ENCODE data around the gene PCDHAC1.
"Not testable (repeated sequence)": the region's sequence is repeated elsewhere in the genome, so short reads cannot be mapped to it uniquely, and the experiment has no call there.

The PCDHAC1 gene, protein sequence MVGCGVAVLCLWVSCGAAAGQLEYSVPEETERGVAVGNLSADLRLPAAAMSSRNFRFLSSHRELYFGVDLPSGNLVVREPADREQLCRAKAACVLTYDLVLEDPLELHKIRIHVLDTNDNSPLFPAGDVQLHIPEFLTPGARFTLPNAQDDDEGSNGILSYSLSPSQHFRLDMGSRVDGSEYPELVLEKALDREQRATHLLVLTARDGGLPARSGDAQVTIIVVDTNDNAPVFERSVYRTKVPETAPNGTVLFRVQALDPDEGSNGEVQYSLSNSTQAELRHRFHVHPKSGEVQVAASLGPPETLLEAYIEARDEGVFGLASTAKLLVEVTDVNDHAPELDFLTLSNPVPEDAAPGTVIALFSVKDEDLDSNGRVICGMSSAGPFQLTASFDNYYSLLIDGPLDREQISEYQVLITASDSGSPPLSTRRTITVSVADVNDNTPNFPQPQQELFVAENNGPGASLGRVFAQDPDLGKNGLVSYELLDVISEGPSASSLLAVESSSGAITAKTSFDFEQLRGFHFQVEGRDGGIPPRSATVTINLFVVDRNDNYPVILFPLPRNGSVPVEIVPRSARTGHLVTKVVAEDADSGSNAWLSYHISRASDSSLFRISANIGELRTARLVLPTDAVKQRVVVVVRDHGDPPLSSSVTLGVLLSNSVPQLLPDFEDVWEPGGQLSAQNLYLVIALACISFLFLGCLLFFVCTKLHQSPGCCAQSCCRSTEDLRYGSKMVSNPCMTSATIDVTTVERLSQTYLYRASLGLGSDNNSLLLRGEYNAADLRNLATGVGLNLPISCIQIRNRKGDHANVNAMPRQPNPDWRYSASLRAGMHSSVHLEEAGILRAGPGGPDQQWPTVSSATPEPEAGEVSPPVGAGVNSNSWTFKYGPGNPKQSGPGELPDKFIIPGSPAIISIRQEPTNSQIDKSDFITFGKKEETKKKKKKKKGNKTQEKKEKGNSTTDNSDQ

DNA sequence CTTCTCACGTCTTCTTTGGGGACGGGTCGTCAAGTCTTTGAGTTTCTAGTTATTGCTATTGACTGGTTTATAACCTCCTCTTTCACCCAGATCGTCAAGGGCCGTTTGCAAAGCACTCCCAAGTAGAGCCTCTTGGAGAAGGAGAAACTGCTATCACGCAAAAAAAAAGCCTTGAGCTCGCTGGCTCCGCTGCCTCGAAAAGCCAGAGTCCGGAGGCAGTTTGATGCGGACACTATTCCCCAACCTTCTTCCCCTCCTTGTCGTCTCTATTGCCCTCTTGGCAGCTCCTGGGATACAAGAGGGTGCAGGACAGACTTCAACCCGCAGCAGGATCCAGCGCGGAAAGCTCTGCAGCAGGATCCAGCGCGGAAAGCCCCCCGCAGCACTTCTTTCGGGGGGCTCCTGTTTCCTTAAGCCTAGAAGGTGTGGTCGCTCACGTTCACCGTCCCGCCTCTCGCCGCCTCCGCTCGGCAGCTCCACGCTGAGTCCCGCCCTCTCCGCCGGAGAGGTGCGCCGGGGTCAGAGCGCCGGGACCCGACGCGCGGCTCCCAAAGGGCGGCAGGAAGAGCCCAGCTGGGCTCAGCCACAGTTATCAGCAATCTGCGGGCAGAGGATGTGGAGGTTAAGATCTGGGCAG lies at the start of gene PCDHAC1:
Gene PCDHAC1, plus strand, starts transcription at position 494 of the 637 bp plus-strand sequence. CDS start 594 bp downstream, outside the sequence.
- no peak for DNase-seq (ENCODE audit: low spot score)
- no peak for FAIRE-seq

DNA sequence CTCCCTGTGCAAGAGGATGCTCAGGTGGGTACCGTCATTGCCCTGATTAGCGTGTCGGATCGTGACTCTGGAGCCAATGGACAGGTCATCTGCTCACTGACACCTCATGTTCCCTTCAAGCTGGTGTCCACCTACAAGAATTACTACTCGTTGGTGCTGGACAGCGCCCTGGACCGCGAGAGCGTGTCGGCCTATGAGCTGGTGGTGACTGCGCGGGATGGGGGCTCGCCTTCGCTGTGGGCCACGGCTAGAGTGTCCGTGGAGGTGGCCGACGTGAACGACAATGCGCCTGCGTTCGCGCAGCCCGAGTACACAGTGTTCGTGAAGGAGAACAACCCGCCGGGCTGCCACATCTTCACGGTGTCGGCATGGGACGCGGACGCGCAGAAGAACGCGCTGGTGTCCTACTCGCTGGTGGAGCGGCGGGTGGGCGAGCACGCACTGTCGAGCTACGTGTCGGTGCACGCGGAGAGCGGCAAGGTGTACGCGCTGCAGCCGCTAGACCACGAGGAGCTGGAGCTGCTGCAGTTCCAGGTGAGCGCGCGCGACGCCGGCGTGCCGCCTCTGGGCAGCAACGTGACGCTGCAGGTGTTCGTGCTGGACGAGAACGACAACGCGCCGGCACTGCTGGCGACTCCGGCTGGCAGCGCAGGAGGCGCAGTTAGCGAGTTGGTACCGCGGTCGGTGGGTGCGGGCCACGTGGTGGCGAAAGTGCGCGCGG lies 49.4 kb upstream of the PCDHAC1 start:
- FAIRE-seq; DNase-seq (ENCODE audit: low spot score): not testable (repeated sequence)

DNA sequence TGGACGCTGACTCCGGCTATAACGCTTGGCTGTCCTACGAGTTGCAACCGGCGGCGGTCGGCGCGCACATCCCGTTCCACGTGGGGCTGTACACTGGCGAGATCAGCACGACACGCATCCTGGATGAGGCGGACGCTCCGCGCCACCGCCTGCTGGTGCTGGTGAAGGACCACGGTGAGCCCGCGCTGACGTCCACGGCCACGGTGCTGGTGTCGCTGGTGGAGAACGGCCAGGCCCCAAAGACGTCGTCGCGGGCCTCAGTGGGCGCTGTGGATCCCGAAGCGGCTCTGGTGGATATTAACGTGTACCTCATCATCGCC lies 48.9 kb upstream of the PCDHAC1 start:
- FAIRE-seq = no peak

DNA sequence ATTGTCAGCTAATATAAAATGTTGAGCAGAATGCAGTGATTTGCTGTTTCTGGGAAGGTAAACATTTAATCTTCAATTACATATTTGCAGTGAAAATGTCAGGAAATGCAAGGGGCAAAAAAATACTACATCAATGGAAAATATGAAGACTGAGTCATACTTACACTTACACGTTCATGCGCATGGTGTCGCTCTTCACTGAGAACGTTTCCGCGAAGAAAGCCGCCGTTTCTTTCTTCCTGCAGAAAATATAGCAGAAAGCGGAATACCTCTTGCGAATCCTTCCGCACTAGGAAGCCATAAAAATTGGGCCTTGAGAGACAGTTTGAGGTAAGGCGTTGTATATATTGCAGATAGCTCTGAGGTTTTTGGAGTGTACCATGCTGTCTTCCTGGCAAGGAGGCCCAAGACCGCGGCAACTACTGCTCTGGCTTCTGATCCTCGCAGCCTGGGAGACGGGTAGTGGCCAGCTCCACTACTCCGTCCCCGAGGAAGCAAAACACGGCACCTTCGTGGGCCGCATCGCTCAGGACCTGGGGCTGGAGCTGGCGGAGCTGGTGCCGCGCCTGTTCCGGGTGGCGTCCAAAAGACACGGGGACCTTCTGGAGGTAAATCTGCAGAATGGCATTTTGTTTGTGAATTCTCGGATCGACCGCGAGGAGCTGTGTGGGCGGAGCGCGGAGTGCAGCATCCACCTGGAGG lies 44.1 kb upstream of the PCDHAC1 start, which contains the start of gene PCDHA13:
Gene PCDHA13, plus strand, starts transcription at position 236 of the 702 bp plus-strand sequence. Its CDS starts 145 bp downstream, at position 381.
- FAIRE-seq (no peak), DNase-seq (ENCODE audit: low spot score) (no peak)

More for the DNA sequence above, 48.9 kb upstream of the PCDHAC1 start:
- DNase-seq (ENCODE audit: low spot score) = no peak

DNA sequence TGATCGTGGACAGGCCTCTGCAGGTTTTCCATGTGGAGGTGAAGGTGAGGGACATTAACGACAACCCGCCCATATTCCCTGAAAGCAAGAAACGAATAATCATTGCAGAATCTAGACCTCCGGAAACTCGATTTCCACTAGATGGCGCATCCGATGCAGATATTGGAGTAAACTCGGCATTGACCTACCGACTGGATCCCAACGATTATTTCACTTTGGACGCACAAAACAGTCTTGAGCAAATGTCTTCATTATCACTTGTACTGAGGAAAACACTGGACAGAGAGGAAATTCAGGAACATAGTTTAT lies 43.6 kb upstream of the PCDHAC1 start:
- DNase-seq (ENCODE audit: low spot score) (no peak), FAIRE-seq (no peak)

DNA sequence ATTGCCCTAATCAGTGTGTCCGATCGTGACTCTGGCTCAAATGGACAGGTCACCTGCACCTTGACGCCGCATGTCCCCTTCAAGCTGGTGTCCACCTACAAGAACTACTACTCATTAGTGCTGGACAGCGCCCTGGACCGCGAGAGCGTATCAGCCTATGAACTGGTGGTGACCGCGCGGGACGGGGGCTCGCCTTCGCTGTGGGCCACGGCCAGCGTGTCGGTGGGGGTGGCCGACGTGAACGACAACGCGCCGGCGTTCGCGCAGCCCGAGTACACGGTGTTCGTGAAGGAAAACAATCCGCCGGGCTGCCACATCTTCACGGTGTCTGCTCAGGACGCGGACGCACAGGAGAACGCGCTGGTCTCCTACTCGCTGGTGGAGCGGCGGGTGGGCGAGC lies 42.7 kb upstream of the PCDHAC1 start:
- FAIRE-seq (no peak), DNase-seq (ENCODE audit: low spot score) (no peak)

DNA sequence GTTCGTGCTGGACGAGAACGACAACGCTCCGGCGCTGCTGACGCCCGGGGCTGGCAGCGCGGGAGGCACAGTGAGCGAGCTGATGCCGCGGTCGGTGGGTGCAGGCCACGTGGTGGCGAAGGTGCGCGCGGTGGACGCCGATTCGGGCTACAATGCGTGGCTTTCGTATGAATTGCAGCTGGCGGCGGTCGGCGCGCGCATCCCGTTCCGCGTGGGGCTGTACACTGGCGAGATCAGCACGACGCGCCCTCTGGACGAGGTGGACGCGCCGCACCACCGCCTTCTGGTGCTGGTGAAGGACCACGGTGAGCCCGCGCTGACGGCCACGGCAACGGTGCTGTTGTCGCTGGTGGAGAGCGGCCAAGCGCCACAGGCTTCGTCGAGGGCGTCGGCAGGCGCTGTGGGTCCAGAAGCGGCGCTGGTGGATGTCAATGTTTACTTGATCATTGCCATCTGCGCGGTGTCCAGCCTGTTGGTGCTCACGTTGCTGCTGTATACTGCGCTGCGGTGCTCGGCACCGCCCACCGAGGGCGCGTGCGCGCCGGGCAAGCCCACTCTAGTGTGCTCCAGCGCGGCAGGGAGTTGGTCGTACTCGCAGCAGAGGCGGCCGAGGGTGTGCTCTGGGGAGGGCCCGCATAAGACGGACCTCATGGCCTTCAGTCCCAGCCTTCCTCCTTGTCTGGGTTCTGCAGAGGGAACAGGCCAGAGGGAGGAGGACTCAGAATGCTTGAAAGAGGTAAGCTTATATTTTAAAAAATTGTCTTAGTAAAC lies 42.0 kb upstream of the PCDHAC1 start:
- DNase-seq (ENCODE audit: low spot score) = no peak
- no peak for FAIRE-seq

DNA sequence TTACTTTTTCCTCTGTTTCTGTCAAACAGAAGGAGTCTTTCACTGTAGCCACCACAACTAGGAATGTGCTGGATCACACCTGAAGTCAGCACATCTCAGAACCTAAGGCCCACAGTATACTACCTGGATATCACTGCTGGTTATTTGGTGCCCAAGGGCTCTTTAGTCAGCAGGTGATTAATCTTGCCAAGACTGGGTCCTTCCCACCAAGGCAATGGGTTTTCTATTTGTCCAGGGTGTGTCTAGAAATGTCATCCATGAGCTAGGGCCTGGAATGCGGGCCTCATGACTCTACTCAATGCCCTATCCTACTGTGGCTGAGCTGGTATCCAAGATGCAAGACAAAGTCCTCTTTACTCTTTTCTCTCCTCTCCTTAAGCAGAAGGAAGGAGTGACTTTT lies 9.8 kb upstream of the PCDHAC1 start:
- FAIRE-seq (no peak), DNase-seq (ENCODE audit: low spot score) (no peak)

DNA sequence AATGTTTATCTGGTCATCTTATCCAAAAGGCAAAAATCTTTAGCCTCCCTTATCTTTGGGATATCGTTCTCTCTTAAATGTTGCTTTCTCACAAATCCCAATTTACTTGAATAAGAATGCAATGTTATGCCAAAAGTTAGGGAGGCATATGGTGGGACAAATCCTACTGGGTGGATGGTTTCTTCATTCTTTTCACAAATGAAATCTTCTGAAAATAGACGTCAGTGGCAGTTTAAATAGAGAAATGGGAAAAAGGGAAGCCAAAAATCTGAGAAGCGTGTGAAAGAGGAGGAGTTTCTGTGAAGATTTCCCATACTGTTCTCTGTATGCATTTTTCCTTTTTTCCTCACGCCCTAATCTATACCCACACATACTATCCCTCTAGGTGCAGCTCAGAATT lies 2.5 kb upstream of the PCDHAC1 start:
- no peak for DNase-seq (ENCODE audit: low spot score)

DNA sequence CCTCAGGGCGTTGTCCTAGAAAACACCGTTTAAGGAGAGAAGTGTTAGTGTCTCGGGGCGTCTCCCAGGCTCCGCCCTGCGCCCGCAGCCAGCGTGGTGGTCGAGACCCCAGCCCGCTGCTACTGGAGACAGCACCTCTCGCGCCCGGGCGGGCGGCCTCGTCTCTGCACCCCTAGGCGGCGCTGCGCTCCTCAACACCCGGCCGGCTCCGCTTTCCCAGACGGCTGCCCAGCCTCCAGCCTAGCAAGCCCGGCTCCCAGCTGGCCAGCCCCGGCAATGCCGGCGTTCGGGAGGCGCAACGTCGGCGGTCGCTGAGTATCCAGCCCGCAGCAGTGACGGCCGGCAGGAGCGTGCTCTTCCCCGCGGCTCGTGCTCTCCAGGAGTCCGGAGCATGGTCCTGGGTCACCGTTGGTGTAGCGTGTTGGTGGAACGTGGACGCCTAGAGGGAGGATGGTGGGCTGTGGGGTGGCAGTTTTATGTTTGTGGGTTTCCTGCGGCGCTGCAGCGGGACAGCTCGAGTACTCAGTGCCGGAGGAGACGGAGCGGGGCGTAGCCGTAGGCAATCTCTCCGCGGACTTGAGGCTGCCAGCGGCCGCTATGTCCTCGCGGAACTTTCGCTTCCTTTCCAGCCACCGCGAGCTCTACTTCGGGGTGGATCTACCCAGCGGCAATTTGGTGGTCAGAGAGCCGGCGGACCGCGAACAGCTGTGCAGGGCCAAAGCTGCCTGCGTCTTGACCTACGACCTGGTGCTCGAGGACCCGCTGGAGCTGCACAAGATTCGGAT lies 536 bp downstream of the PCDHAC1 start:
- FAIRE-seq (no peak), DNase-seq (ENCODE audit: low spot score) (no peak)

More for the DNA sequence above, 2.5 kb upstream of the PCDHAC1 start:
- no peak for FAIRE-seq

DNA sequence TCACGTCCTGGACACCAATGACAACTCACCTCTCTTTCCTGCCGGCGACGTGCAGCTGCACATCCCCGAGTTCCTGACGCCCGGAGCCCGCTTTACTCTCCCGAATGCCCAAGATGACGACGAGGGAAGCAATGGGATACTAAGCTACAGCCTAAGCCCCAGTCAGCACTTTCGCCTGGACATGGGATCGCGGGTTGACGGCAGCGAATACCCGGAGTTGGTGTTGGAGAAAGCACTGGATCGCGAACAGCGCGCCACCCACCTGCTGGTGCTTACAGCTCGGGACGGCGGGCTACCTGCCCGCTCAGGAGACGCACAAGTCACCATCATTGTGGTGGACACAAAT lies 1.1 kb downstream of the PCDHAC1 start:
- DNase-seq (ENCODE audit: low spot score) (no peak), FAIRE-seq (no peak)

DNA sequence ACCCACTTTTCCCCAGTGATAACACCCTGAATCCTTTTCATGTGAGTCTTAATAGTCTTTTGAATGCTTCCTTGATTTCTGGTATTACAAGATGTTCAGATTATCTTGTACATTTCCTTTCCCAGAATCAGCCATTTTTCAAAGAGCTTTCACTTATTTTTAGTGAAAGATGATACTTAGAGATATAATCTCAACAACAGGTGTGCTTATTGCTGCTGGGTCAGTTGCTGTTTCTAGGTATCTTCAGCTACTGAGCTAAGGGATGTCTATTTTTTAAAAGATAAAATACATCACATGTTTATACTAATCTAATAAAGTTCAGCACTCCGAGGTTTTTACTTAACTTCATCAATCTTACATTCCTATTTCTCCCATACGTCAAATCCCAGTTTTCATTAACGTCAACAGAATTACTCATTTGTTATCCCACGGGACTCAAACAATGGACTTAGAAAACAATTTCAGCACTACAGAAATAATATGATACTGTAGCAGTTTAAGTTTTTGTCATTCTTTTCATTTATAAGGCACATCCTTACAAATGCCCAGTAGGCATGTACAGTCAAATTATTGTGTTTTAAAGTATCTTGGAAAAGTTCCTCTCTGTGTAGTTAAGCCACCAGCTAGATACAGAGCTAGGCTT lies 9.0 kb downstream of the PCDHAC1 start:
- DNase-seq (ENCODE audit: low spot score) (no peak), FAIRE-seq (no peak)

DNA sequence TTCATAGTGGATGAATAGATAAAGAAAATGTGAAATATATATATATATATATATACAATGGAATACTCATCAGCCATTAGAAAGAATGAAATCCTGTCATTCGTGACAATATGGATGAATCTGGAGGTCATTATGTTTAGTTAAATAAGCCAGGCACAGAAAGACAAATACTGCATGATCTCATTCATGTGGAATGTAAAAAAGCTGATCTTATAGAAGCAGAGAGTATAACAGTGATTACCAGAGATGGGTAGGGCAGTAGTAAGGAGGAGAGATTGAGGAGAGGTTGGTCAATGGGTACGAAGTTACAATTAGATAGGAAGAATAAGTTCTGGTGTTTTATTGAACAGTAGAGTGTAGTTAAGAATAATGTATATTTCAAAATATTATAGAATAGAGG lies 20.5 kb downstream of the PCDHAC1 start:
- FAIRE-seq = no peak

DNA sequence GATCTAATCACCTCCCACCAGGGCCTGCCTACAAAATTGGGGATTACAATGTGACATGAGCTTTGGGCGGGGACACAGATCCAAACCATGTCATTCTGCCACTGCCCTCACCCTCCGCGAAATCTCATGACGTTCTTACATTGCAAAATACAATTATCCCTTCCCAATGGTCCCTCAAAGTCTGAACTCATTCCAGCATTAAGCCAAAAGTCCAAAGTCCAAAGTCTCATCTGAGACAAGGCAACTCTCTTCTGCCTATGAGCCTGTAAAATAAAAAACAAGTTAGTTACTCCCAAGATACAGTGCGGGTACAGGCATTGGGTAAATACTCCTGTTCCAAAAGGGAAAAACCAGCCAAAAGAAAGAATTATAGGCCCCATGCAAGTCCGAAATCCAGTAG lies 25.5 kb downstream of the PCDHAC1 start:
- FAIRE-seq (no peak), DNase-seq (ENCODE audit: low spot score) (no peak)

More for the DNA sequence above, 20.5 kb downstream of the PCDHAC1 start:
- no peak for DNase-seq (ENCODE audit: low spot score)

DNA sequence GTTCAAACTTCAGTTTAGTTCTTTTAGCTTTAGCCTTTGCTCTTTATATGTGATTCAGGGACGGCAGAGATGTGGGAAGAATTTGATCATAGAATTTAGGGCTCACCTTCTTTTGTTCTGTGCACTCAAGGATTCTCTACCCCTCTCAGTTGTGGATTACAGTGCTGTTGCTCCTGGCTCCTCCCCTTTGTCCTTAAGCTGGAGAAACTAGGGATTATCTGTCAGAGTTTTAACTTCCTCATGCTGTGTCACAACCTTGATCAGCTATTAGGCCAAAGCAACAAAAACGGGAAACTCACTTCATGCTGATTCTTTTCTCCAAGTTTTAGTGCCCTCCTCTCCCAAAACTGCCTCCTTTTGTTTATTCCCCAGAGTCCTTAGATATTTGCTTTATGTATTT lies 27.1 kb downstream of the PCDHAC1 start:
- DNase-seq (ENCODE audit: low spot score) = no peak
- no peak for FAIRE-seq

DNA sequence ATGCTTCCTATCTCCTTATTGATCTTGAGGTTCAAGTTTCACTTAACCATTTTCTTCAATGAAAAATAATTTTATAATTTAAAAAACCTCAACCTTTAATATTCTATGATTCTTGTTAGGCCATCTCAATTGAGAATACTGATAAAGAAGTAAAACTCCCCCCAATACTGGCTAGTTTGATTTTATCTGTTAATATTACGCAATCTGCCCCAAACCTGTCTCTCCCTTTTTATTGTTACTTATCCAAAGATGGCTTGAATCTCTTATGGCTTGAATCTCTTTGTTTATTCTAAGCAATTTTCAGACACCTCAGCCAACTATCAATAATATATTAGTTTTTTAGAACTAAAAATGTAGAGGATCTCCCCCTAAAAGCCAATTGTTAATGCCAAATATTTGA lies 36.1 kb downstream of the PCDHAC1 start:
- FAIRE-seq (no peak), DNase-seq (ENCODE audit: low spot score) (no peak)

DNA sequence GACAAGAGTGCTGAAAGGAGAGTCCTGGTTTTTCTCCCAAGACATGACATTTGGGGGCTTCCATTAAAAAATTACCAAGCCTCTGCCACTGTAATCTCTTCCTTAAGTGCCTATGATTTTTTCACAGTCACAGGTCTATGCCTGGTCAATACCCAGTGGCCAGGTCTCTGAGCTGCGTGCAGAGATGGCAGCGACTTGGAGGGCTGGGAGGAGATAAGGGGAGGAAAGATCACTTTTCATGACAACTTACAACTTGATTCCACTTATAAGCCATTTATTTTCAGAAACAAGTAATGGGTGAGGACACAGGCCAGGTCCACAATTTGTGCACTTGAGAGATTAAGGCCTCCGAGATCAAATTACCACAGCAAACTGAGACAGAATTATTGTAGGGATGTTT lies 38.3 kb downstream of the PCDHAC1 start:
- FAIRE-seq (no peak), DNase-seq (ENCODE audit: low spot score) (no peak)

DNA sequence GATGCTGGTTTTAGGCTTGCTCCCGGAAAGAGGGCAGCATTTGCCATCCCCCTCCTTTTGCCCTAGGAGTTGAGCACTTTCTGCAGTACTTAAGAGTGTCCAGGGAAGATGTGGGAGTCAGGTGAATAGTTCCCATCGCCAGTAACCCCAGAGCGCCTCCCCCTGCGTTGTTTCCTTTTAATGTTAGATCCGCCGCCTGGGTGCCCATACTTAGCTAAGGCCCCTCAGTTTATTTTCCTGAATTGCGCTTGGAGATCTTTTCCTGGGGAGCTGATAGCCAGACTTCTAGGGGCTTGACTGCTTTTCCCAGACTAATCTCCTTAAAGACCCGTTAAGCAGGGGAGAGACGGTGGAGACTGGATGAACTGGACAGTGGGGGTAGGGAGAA lies 39.8 kb downstream of the PCDHAC1 start:
- no peak for FAIRE-seq
- no peak for DNase-seq (ENCODE audit: low spot score)
